ENCODE data around the gene MOSMO. TPM values are rescaled to one million over a fixed set of nuclear protein-coding genes. Genes with fewer than 3 reads are reported as not detected.

Gene MOSMO
- total and polyA plus RNA-seq, 2 of the 13 experiments (the other 11 are each of a cell fraction or from before 2014, with no cell fraction given) = 26.7 to 32.6 TPM

DNA sequence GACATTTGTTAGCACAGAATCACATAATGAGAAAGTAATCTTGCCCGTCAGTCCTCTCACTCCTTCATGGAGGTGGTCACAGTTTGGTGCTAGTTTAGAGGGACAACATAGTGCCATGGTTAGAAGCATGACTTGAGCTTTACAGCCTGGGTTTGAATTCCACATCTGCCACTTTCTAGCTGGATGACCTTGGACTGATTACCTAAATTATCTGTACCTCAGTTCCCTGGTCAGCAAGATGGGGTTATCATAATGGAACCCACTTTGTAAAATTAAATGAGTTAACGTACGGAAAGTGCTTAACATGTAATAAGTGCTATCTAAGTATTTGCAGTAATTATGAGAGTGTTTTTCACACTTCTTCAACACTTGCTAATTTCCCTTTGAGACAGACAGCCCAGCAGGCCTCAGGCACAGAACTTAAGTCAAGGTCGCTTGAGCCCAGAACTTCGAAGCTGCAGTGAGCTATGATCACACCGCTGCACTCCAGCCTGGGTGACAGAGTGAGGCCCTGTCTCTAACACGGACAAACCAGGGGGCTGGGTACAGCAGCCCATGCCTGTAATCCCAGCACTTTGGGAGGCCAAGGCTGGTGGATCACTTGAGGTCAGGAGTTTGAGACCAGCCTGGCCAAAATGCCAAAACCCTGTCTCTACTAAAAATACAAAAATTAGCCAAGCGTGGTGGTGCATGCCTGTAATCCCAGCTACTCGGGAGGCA, 91.5 kb downstream of the MOSMO start (continued):
- TF ChIP-seq, protein P1, sequence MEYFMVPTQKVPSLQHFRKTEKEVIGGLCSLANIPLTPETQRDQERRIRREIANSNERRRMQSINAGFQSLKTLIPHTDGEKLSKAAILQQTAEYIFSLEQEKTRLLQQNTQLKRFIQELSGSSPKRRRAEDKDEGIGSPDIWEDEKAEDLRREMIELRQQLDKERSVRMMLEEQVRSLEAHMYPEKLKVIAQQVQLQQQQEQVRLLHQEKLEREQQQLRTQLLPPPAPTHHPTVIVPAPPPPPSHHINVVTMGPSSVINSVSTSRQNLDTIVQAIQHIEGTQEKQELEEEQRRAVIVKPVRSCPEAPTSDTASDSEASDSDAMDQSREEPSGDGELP (IDR thresholded peaks at IDR 0.05; ENCODE audit: borderline replicate concordance, low read depth) = no peak
- TF ChIP-seq ZNF121 (CRISPR knock-in tag; IDR thresholded peaks at IDR 0.05) (no peak), ZNF354B (CRISPR knock-in tag; IDR thresholded peaks at IDR 0.05) (no peak), TEAD2 (CRISPR knock-in tag; IDR thresholded peaks at IDR 0.05) (no peak), U2AF1 (optimal IDR thresholded peaks at IDR 0.05; ENCODE audit: low read depth, low read length) (no peak), ZNF550 (CRISPR knock-in tag; IDR thresholded peaks at IDR 0.05; ENCODE audit: borderline replicate concordance) (no peak), RAD21 (CRISPR knock-in tag; IDR thresholded peaks at IDR 0.05) (no peak), ZNF629 (CRISPR knock-in tag; conservative IDR thresholded peaks at IDR 0.05) (peak; percentile 46; the same call in 1 of the 2 replicates), IRX3 (CRISPR knock-in tag; IDR thresholded peaks at IDR 0.05; ENCODE audit: borderline replicate concordance, low read depth) (no peak), ZNF850 (CRISPR knock-in tag; conservative IDR thresholded peaks at IDR 0.05) (no peak), ZNF7 (CRISPR knock-in tag; IDR thresholded peaks at IDR 0.05) (no peak), ZNF143 (CRISPR knock-in tag; IDR thresholded peaks at IDR 0.05) (0 out of 2 replicates have a peak, but pooled peaks have one; percentile 9), HIVEP1 (CRISPR knock-in tag; IDR thresholded peaks at IDR 0.05) (no peak), KLF9 (CRISPR knock-in tag; IDR thresholded peaks at IDR 0.05; ENCODE audit: low read depth) (no peak)
- TF ChIP-seq, protein P2, sequence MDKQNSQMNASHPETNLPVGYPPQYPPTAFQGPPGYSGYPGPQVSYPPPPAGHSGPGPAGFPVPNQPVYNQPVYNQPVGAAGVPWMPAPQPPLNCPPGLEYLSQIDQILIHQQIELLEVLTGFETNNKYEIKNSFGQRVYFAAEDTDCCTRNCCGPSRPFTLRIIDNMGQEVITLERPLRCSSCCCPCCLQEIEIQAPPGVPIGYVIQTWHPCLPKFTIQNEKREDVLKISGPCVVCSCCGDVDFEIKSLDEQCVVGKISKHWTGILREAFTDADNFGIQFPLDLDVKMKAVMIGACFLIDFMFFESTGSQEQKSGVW (CRISPR knock-in tag; IDR thresholded peaks at IDR 0.05; ENCODE audit: borderline replicate concordance) = no peak
- TF ChIP-seq, protein P3, sequence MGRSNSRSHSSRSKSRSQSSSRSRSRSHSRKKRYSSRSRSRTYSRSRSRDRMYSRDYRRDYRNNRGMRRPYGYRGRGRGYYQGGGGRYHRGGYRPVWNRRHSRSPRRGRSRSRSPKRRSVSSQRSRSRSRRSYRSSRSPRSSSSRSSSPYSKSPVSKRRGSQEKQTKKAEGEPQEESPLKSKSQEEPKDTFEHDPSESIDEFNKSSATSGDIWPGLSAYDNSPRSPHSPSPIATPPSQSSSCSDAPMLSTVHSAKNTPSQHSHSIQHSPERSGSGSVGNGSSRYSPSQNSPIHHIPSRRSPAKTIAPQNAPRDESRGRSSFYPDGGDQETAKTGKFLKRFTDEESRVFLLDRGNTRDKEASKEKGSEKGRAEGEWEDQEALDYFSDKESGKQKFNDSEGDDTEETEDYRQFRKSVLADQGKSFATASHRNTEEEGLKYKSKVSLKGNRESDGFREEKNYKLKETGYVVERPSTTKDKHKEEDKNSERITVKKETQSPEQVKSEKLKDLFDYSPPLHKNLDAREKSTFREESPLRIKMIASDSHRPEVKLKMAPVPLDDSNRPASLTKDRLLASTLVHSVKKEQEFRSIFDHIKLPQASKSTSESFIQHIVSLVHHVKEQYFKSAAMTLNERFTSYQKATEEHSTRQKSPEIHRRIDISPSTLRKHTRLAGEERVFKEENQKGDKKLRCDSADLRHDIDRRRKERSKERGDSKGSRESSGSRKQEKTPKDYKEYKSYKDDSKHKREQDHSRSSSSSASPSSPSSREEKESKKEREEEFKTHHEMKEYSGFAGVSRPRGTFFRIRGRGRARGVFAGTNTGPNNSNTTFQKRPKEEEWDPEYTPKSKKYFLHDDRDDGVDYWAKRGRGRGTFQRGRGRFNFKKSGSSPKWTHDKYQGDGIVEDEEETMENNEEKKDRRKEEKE (IDR thresholded peaks at IDR 0.05) = no peak
- TF ChIP-seq, protein P4, sequence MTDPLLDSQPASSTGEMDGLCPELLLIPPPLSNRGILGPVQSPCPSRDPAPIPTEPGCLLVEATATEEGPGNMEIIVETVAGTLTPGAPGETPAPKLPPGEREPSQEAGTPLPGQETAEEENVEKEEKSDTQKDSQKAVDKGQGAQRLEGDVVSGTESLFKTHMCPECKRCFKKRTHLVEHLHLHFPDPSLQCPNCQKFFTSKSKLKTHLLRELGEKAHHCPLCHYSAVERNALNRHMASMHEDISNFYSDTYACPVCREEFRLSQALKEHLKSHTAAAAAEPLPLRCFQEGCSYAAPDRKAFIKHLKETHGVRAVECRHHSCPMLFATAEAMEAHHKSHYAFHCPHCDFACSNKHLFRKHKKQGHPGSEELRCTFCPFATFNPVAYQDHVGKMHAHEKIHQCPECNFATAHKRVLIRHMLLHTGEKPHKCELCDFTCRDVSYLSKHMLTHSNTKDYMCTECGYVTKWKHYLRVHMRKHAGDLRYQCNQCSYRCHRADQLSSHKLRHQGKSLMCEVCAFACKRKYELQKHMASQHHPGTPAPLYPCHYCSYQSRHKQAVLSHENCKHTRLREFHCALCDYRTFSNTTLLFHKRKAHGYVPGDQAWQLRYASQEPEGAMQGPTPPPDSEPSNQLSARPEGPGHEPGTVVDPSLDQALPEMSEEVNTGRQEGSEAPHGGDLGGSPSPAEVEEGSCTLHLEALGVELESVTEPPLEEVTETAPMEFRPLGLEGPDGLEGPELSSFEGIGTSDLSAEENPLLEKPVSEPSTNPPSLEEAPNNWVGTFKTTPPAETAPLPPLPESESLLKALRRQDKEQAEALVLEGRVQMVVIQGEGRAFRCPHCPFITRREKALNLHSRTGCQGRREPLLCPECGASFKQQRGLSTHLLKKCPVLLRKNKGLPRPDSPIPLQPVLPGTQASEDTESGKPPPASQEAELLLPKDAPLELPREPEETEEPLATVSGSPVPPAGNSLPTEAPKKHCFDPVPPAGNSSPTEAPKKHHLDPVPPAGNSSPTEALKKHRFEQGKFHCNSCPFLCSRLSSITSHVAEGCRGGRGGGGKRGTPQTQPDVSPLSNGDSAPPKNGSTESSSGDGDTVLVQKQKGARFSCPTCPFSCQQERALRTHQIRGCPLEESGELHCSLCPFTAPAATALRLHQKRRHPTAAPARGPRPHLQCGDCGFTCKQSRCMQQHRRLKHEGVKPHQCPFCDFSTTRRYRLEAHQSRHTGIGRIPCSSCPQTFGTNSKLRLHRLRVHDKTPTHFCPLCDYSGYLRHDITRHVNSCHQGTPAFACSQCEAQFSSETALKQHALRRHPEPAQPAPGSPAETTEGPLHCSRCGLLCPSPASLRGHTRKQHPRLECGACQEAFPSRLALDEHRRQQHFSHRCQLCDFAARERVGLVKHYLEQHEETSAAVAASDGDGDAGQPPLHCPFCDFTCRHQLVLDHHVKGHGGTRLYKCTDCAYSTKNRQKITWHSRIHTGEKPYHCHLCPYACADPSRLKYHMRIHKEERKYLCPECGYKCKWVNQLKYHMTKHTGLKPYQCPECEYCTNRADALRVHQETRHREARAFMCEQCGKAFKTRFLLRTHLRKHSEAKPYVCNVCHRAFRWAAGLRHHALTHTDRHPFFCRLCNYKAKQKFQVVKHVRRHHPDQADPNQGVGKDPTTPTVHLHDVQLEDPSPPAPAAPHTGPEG (CRISPR knock-in tag; IDR thresholded peaks at IDR 0.05) = no peak
- TF ChIP-seq, protein P5, sequence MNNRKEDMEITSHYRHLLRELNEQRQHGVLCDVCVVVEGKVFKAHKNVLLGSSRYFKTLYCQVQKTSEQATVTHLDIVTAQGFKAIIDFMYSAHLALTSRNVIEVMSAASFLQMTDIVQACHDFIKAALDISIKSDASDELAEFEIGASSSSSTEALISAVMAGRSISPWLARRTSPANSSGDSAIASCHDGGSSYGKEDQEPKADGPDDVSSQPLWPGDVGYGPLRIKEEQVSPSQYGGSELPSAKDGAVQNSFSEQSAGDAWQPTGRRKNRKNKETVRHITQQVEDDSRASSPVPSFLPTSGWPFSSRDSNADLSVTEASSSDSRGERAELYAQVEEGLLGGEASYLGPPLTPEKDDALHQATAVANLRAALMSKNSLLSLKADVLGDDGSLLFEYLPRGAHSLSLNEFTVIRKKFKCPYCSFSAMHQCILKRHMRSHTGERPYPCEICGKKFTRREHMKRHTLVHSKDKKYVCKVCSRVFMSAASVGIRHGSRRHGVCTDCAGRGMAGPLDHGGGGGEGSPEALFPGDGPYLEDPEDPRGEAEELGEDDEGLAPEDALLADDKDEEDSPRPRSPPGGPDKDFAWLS (CRISPR knock-in tag; IDR thresholded peaks at IDR 0.05; ENCODE audit: borderline replicate concordance) = no peak

Measured in HepG2 (cell line).